AG04449 (cell line): Measurements from ENCODE around the gene CCT8.

Experiments used
- CTCF ChIA-PET: fragments of 350-600 bp; formaldehyde crosslinking; extraction: SDS; loops from one replicate; lab custom pipeline; 2021; ENCODE audit warnings: antibody characterized with exemption; lab: Yijun Ruan, JAX
- POLR2A ChIA-PET: fragments of 400-600, 350-600 bp; formaldehyde crosslinking; extraction: SDS; loops from one replicate; lab custom pipeline; 2020; ENCODE audit warnings: antibody characterized with exemption, inconsistent platforms; lab: Yijun Ruan, JAX
- DNase-seq: peaks from one replicate; pipeline ENCODE4 v3.0.0-alpha.2; 2010; ENCODE audit warnings: low read depth, low spot score
- H3K4me3 ChIP-seq: 2 replicates; pipeline ENCODE4 v1.5.1; 2011; ENCODE audit warnings: low read depth, mild to moderate bottlenecking, control low read depth, low read length
- CTCF ChIP-seq: IDR thresholded peaks from one replicate; pipeline ENCODE4 v1.5.1; 2011; ENCODE audit warnings: mild to moderate bottlenecking, moderate library complexity, low read length, control low read depth, inconsistent platforms; ENCODE audit not compliant: insufficient read depth; ENCODE audit errors: missing control alignments

Gene CCT8

GRCh38 chr21:29056005-29056404 lies 17.4 kb downstream of the CCT8 start:
- no peak for TF ChIP-seq CTCF
- H3K4me3 ChIP-seq = no peak overlapping the region
- CTCF ChIA-PET = no interaction called here
- no peak for DNase-seq
- POLR2A ChIA-PET = no interaction called here

GRCh38 chr21:29055080-29055479 lies 18.4 kb downstream of the CCT8 start:
- no peak for TF ChIP-seq CTCF
- POLR2A ChIA-PET = no interaction called here

GRCh38 chr21:29053656-29054055 lies 19.8 kb downstream of the CCT8 start:
- no peak overlapping the region for H3K4me3 ChIP-seq
- POLR2A ChIA-PET = no interaction called here
- no peak for DNase-seq
- CTCF ChIA-PET = no interaction called here
- TF ChIP-seq CTCF = no peak

More at GRCh38 chr21:29055080-29055479, 18.4 kb downstream of the CCT8 start:
- DNase-seq = no peak
- H3K4me3 ChIP-seq = no peak overlapping the region
- CTCF ChIA-PET = no interaction called here

GRCh38 chr21:29053011-29053553 lies 20.4 kb downstream of the CCT8 start:
- POLR2A ChIA-PET = no interaction called here
- CTCF ChIA-PET = interaction anchor here (1.2 kb wide), 1 partner anchor 14 kb away, joined by 3 read pairs; no protein-coding TSS in a partner anchor
- DNase-seq = no peak
- no peak for TF ChIP-seq CTCF
- H3K4me3 ChIP-seq = no peak overlapping the region

GRCh38 chr21:29052224-29052623 lies 21.2 kb downstream of the CCT8 start:
- ChIA-PET CTCF (interaction anchor here (1.2 kb wide), 1 partner anchor 13 kb away, joined by 3 read pairs; no protein-coding TSS in a partner anchor), POLR2A (no interaction called here)

GRCh38 chr21:29034678-29035077 lies 38.8 kb downstream of the CCT8 start:
- ChIA-PET CTCF (no interaction called here), POLR2A (no interaction called here)
- no peak for DNase-seq
- TF ChIP-seq CTCF = no peak
- H3K4me3 ChIP-seq = no peak overlapping the region

More at GRCh38 chr21:29052224-29052623, 21.2 kb downstream of the CCT8 start:
- no peak for TF ChIP-seq CTCF
- H3K4me3 ChIP-seq = no peak overlapping the region
- DNase-seq = no peak
